Measurements from ENCODE around the gene CFAP52. TPM values are rescaled to one million over a fixed set of nuclear protein-coding genes. Genes with fewer than 3 reads are reported as not detected.

CFAP52 gene
- total RNA-seq, 1 experiment from 2014 or later: not detected

- TF ChIP-seq FOXP4 (CRISPR knock-in tag; IDR thresholded peaks at IDR 0.05) (no peak), JUN (CRISPR knock-in tag; IDR thresholded peaks at IDR 0.05) (no peak), SP1 (CRISPR knock-in tag; conservative IDR thresholded peaks at IDR 0.05) (no peak), EMX1 (CRISPR knock-in tag; IDR thresholded peaks at IDR 0.05) (no peak), CREB1 (CRISPR knock-in tag; IDR thresholded peaks at IDR 0.05) (no peak), ZNF232 (CRISPR knock-in tag; IDR thresholded peaks at IDR 0.05) (no peak), ZNF121 (CRISPR knock-in tag; IDR thresholded peaks at IDR 0.05) (no peak), ATF2 (CRISPR knock-in tag; IDR thresholded peaks at IDR 0.05; ENCODE audit: borderline replicate concordance, low read depth) (no peak), MYBL2 (CRISPR knock-in tag; IDR thresholded peaks at IDR 0.05) (no peak), OVOL2 (CRISPR knock-in tag; IDR thresholded peaks at IDR 0.05; ENCODE audit: borderline replicate concordance) (no peak), ESRRA (CRISPR knock-in tag; IDR thresholded peaks at IDR 0.05; ENCODE audit: borderline replicate concordance) (no peak)
Measured at GRCh38 chr17:9615486-9615885, 39.0 kb downstream of the CFAP52 start (continued).

- ChIA-PET CTCF (no interaction called here), POLR2A (no interaction called here)
- Mint-ChIP-seq H3K4me1 (no peaks in the 10 kb centered on the region), H3K9me3 (peaks cover 31% of the 10 kb centered on the region), H3K4me3 (no peak overlapping the region), H3K27me3 (ENCODE audit: low read depth) (peaks cover 9% of the 10 kb centered on the region), H3K36me3 (peaks cover 13% of the 10 kb centered on the region), H3K27ac (no peak overlapping the region)
- DNase-seq (ENCODE audit: low spot score) (no peak), ATAC-seq (no peak)
- TF ChIP-seq SOX15 (CRISPR knock-in tag; IDR thresholded peaks at IDR 0.05) (no peak), ATF6 (CRISPR knock-in tag; IDR thresholded peaks at IDR 0.05) (no peak), IRF1 (CRISPR knock-in tag; IDR thresholded peaks at IDR 0.05) (no peak), ARID4B (CRISPR knock-in tag; IDR thresholded peaks at IDR 0.05; ENCODE audit: borderline replicate concordance) (no peak), SMAD4 (CRISPR knock-in tag; IDR thresholded peaks at IDR 0.05) (no peak), ZBTB43 (CRISPR knock-in tag; IDR thresholded peaks at IDR 0.05) (no peak), GTF2I (CRISPR knock-in tag; conservative IDR thresholded peaks at IDR 0.05) (no peak)
Measured at GRCh38 chr17:9622961-9623360, 46.5 kb downstream of the CFAP52 start.

All from WTC11 (cell line).